ENCODE data around the gene SIVA1.

SIVA1 gene

DNA sequence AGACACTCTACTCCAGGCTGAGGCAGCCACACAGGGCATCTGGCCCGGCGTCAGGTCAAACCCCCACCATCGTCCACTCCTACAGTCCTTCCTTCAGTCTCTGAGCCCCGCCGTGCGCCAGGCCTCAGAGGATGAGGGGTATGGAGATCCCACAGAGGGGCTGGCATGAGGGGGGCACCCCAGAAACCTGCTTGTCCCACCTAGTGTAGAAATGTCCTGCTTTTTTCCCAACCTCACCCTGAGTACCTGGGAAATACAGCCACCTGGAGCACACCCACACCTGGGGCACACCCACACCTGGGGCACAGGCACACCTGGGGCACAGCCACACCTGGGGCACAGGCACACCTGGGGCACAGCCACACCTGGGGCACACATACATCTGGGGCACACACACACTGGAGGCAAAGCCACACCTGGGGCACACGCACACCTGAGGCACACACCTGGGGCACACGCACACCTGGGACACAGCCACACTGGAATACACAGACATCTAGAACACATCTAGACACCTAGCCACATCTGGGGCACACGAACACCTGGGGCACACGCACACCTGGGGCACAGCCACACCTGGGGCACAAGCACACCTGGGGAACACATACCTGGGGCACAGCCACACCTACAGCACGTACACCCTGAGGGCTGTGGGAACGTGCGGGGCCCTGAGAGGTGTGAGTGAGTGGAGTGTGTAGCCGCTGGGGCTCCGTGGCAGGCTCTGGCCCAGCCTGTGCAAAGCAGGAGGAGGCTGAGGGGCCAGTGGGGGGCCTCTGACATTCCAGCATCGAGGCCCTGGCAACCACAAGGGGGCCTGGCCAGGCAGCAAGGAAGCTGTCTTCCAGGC, 24.2 kb downstream of the SIVA1 start:
- no peak for DNase-seq (ENCODE audit: extremely low read depth, low read depth)
- TF ChIP-seq, protein P1, sequence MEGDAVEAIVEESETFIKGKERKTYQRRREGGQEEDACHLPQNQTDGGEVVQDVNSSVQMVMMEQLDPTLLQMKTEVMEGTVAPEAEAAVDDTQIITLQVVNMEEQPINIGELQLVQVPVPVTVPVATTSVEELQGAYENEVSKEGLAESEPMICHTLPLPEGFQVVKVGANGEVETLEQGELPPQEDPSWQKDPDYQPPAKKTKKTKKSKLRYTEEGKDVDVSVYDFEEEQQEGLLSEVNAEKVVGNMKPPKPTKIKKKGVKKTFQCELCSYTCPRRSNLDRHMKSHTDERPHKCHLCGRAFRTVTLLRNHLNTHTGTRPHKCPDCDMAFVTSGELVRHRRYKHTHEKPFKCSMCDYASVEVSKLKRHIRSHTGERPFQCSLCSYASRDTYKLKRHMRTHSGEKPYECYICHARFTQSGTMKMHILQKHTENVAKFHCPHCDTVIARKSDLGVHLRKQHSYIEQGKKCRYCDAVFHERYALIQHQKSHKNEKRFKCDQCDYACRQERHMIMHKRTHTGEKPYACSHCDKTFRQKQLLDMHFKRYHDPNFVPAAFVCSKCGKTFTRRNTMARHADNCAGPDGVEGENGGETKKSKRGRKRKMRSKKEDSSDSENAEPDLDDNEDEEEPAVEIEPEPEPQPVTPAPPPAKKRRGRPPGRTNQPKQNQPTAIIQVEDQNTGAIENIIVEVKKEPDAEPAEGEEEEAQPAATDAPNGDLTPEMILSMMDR (IDR thresholded peaks at IDR 0.05; ENCODE audit: low read depth, low read length): no peak

DNA sequence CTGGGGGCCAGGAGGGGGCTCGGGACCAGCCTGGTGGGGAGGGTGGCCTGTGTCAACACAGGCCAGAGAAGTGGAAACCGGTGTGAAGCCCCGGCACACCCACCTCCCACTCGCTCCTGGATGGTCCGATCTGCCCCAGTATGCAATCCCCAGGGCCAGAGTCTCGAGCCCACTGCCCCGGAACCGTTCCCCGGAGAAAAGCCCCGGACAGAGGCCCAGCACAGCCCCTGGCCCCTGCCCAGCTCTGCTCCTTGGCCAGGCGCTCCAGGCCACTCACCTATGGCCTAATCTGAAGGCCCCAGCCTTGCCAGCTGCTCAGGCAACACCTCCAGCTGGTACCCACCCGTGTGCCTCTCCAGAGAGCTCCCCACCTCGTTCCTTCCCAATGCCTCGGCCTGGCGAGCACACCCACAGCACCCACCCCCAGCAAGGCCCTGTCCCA, 24.9 kb downstream of the SIVA1 start:
- no peak for DNase-seq (ENCODE audit: extremely low read depth, low read depth)
- TF ChIP-seq, protein P1 (IDR thresholded peaks at IDR 0.05; ENCODE audit: low read depth, low read length): no peak

- TF ChIP-seq, protein P1 (IDR thresholded peaks at IDR 0.05; ENCODE audit: low read depth, low read length): no peak
- DNase-seq (ENCODE audit: extremely low read depth, low read depth): no peak
Observed at GRCh38 chr14:104778694-104779331, 25.9 kb downstream of the SIVA1 start.

DNA sequence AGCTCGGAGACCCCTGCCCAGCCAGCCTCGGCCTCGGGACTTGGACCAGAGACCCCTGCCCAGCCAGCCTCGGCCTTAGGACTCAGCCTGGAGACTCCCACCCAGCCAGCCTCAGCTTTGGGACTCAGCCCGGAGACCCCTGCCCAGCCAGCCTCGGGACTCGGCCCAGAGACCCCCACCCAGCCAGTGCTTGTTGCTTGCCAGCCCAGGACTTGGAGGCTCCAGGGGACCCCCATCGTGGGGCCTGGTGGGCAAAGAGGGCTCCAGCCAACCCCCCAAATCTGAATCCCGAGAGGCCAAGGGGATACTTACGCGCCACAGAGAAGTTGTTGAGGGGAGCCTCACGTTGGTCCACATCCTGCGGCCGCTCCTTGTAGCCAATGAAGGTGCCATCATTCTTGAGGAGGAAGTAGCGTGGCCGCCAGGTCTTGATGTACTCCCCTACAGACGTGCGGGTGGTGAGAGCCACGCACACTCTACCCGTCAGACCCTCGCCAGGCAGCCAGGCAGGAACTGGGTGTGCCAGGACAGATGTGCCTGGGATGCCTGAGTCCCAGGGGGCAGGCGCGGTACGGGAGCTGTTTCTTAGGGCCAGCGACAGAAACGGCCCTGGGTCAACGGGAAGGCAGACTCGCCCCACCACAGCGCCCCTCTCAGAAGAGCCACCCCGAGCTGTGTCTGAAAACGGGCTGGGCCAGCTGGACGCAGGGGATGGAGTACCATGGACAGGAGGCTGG, 27.0 kb downstream of the SIVA1 start:
- TF ChIP-seq, protein P1 (IDR thresholded peaks at IDR 0.05; ENCODE audit: low read depth, low read length): no peak
- no peak for DNase-seq (ENCODE audit: extremely low read depth, low read depth)

GRCh38 chr14:104780513-104781030, 27.6 kb downstream of the SIVA1 start:
- no peak for DNase-seq (ENCODE audit: extremely low read depth, low read depth)
- TF ChIP-seq, protein P1 (IDR thresholded peaks at IDR 0.05; ENCODE audit: low read depth, low read length): no peak

GRCh38 chr14:104781271-104782077, 28.5 kb downstream of the SIVA1 start:
- TF ChIP-seq, protein P1 (IDR thresholded peaks at IDR 0.05; ENCODE audit: low read depth, low read length): no peak
- no peak for DNase-seq (ENCODE audit: extremely low read depth, low read depth)

All from AG09319 (cell line).